Measurements from ENCODE around the gene TDP2.
A peak's percentile ranks its signal among the peaks of the same experiment; 100 is the strongest.

DNA sequence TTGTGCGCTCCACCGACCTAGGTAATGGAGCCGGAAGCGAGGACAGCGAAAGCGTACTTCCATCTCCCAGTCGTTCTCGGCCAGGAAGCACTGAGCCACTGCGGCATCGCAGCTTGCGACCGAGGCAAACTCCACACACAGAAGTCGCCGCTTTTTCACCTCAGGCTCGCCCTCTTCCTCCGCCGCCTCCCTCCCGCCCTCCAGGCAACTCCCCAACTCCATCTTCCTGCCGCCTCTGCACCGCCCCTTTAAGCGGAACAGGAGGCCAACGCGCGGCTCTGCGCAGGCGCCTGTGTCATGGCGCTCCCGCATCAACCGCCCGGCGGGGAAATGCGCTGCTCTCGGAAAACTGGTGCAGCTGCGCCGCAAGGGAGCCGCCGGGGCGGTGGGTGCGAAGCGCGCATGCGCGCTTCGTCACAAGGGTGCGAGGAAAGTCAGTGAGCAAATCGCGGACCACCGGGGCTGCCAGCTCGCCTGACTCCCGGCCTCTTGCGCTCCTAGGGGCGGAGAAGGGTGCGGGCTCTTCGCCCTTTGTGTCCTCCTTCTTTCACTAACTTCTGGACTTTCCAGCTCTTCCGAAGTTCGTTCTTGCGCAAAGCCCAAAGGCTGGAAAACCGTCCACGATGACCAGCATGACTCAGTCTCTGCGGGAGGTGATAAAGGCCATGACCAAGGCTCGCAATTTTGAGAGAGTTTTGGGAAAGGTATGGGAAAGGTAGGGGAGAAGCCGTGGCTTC lies at the start of gene TDP2, which contains the start of gene ACOT13:
- TF ChIP-seq, protein P1, sequence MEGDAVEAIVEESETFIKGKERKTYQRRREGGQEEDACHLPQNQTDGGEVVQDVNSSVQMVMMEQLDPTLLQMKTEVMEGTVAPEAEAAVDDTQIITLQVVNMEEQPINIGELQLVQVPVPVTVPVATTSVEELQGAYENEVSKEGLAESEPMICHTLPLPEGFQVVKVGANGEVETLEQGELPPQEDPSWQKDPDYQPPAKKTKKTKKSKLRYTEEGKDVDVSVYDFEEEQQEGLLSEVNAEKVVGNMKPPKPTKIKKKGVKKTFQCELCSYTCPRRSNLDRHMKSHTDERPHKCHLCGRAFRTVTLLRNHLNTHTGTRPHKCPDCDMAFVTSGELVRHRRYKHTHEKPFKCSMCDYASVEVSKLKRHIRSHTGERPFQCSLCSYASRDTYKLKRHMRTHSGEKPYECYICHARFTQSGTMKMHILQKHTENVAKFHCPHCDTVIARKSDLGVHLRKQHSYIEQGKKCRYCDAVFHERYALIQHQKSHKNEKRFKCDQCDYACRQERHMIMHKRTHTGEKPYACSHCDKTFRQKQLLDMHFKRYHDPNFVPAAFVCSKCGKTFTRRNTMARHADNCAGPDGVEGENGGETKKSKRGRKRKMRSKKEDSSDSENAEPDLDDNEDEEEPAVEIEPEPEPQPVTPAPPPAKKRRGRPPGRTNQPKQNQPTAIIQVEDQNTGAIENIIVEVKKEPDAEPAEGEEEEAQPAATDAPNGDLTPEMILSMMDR (IDR thresholded peaks at IDR 0.05 in 2 of 3, conservative IDR thresholded peaks at IDR 0.05 in 1 of 3; ENCODE audit: borderline replicate concordance in 1 of 3, insufficient read depth in 1 of 3, low read depth in 2 of 3, low read length in 2 of 3) = peak in 2 of 3 experiments; percentile 45 to 58; a peak in 4 of 6 replicates
- TF ChIP-seq, protein P2, sequence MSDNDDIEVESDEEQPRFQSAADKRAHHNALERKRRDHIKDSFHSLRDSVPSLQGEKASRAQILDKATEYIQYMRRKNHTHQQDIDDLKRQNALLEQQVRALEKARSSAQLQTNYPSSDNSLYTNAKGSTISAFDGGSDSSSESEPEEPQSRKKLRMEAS (IDR thresholded peaks at IDR 0.05) = peak; percentile 82
- peak; percentile 70 for TF ChIP-seq POLR2A (IDR thresholded peaks at IDR 0.05; ENCODE audit: borderline replicate concordance, extremely low read depth, insufficient read depth, insufficient read length)
- TF ChIP-seq CEBPB (IDR thresholded peaks at IDR 0.05; ENCODE audit: low read depth) = peak; percentile 49; the same call in 1 of the 2 replicates
- TF ChIP-seq, protein P3, sequence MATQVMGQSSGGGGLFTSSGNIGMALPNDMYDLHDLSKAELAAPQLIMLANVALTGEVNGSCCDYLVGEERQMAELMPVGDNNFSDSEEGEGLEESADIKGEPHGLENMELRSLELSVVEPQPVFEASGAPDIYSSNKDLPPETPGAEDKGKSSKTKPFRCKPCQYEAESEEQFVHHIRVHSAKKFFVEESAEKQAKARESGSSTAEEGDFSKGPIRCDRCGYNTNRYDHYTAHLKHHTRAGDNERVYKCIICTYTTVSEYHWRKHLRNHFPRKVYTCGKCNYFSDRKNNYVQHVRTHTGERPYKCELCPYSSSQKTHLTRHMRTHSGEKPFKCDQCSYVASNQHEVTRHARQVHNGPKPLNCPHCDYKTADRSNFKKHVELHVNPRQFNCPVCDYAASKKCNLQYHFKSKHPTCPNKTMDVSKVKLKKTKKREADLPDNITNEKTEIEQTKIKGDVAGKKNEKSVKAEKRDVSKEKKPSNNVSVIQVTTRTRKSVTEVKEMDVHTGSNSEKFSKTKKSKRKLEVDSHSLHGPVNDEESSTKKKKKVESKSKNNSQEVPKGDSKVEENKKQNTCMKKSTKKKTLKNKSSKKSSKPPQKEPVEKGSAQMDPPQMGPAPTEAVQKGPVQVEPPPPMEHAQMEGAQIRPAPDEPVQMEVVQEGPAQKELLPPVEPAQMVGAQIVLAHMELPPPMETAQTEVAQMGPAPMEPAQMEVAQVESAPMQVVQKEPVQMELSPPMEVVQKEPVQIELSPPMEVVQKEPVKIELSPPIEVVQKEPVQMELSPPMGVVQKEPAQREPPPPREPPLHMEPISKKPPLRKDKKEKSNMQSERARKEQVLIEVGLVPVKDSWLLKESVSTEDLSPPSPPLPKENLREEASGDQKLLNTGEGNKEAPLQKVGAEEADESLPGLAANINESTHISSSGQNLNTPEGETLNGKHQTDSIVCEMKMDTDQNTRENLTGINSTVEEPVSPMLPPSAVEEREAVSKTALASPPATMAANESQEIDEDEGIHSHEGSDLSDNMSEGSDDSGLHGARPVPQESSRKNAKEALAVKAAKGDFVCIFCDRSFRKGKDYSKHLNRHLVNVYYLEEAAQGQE (IDR thresholded peaks at IDR 0.05; ENCODE audit: low read depth) = no peak
- TF ChIP-seq EZH2 (IDR thresholded peaks at IDR 0.05) = no peak
- no peak for TF ChIP-seq ZNF274 (IDR thresholded peaks at IDR 0.05; ENCODE audit: low read depth, low read length)
- TF ChIP-seq POLR2AphosphoS5 (IDR thresholded peaks at IDR 0.05; ENCODE audit: low read depth, low read length) = peak; percentile 88
- no peak for TF ChIP-seq EZH2phosphoT487 (IDR thresholded peaks at IDR 0.05; ENCODE audit: borderline replicate concordance)
- TF ChIP-seq, protein P4, sequence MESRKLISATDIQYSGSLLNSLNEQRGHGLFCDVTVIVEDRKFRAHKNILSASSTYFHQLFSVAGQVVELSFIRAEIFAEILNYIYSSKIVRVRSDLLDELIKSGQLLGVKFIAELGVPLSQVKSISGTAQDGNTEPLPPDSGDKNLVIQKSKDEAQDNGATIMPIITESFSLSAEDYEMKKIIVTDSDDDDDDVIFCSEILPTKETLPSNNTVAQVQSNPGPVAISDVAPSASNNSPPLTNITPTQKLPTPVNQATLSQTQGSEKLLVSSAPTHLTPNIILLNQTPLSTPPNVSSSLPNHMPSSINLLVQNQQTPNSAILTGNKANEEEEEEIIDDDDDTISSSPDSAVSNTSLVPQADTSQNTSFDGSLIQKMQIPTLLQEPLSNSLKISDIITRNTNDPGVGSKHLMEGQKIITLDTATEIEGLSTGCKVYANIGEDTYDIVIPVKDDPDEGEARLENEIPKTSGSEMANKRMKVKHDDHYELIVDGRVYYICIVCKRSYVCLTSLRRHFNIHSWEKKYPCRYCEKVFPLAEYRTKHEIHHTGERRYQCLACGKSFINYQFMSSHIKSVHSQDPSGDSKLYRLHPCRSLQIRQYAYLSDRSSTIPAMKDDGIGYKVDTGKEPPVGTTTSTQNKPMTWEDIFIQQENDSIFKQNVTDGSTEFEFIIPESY (IDR thresholded peaks at IDR 0.05; ENCODE audit: extremely low read depth, insufficient replicate concordance, low read length) = no peak

All from HCT116 (cell line).